SK-N-SH treated with all-trans-retinoic acid at 6 μM for 48 hours (cell line): ENCODE results near the gene ARMC7.
"Not testable (repeated sequence)": the region's sequence is repeated elsewhere in the genome, so short reads cannot be mapped to it uniquely, and the experiment has no call there.

ENCODE experiments used
- ATAC-seq: fragments of 200-7000 bp; cut with Tn5 transposase; 3 replicates; pipeline ENCODE4 v1.9.1; 2020; ENCODE audit warnings: mild to moderate bottlenecking, moderate library complexity
- ARNTL ChIP-seq: fragments of 450-650 bp; formaldehyde crosslinking; IDR thresholded peaks from 2 replicates; pipeline ENCODE4 v1.5.0; 2020; ENCODE audit warnings: low read depth, mild to moderate bottlenecking, moderate library complexity, borderline replicate concordance
- BACH2 ChIP-seq: fragments of 250-450 bp; sonication (Bioruptor Pico); IDR thresholded peaks from 2 replicates; pipeline ENCODE4 v1.9.0; 2021; ENCODE audit warnings: mild to moderate bottlenecking, borderline replicate concordance
- CREB5 ChIP-seq: fragments of 250-450 bp; sonication (Bioruptor Pico); IDR thresholded peaks from 2 replicates; pipeline ENCODE4 v1.5.1; 2020; ENCODE audit warnings: low read depth, mild to moderate bottlenecking, moderate library complexity
- ESRRG ChIP-seq: fragments of 250-450 bp; sonication (Bioruptor Pico); IDR thresholded peaks from 2 replicates; pipeline ENCODE4 v1.6.1; 2021; ENCODE audit warnings: mild to moderate bottlenecking
- GLIS3 ChIP-seq: fragments of 250-450 bp; sonication (Bioruptor Pico); IDR thresholded peaks from 2 replicates; pipeline ENCODE4 v1.5.0; 2020; ENCODE audit warnings: mild to moderate bottlenecking, moderate library complexity
- OSR1 ChIP-seq: fragments of 250-450 bp; sonication (Bioruptor Pico); IDR thresholded peaks from 2 replicates; pipeline ENCODE4 v1.8.0; 2022; ENCODE audit warnings: moderate library complexity, mild to moderate bottlenecking, inconsistent platforms
- PPARA ChIP-seq: fragments of 250-450 bp; sonication (Bioruptor Pico); IDR thresholded peaks from 2 replicates; pipeline ENCODE4 v1.5.0; 2020; ENCODE audit warnings: mild to moderate bottlenecking, borderline replicate concordance
- RARB ChIP-seq: fragments of 250-450 bp; sonication (Bioruptor Pico); IDR thresholded peaks from 2 replicates; pipeline ENCODE4 v1.8.0; 2021; ENCODE audit warnings: mild to moderate bottlenecking, moderate library complexity
- SNAI2 ChIP-seq: fragments of 250-450 bp; sonication (Bioruptor Pico); IDR thresholded peaks from 2 replicates; pipeline ENCODE4 v1.5.0; 2020; ENCODE audit warnings: mild to moderate bottlenecking, moderate library complexity
- TCF4 ChIP-seq: fragments of 250-450 bp; sonication (Bioruptor Pico); IDR thresholded peaks from 2 replicates; pipeline ENCODE4 v1.8.0; 2021; ENCODE audit warnings: mild to moderate bottlenecking, moderate library complexity, borderline replicate concordance
- TOX ChIP-seq: fragments of 250-450 bp; sonication (Bioruptor Pico); IDR thresholded peaks from 2 replicates; pipeline ENCODE4 v1.8.0; 2021; ENCODE audit warnings: mild to moderate bottlenecking, moderate library complexity, borderline replicate concordance
- ZFP3 ChIP-seq: fragments of 250-450 bp; sonication (Bioruptor Pico); IDR thresholded peaks from 2 replicates; pipeline ENCODE4 v1.5.0; 2020; ENCODE audit warnings: mild to moderate bottlenecking, moderate library complexity
- ZNF565 ChIP-seq: fragments of 450-650 bp; formaldehyde crosslinking; conservative IDR thresholded peaks from 2 replicates; pipeline ENCODE4 v1.5.0; 2020; ENCODE audit warnings: low read depth, mild to moderate bottlenecking, moderate library complexity
- ZNF70 ChIP-seq: fragments of 450-650 bp; formaldehyde crosslinking; IDR thresholded peaks from 2 replicates; pipeline ENCODE4 v1.5.0; 2020; ENCODE audit warnings: mild to moderate bottlenecking, moderate library complexity
- ZNF8 ChIP-seq: fragments of 450-650 bp; formaldehyde crosslinking; IDR thresholded peaks from 2 replicates; pipeline ENCODE4 v1.5.0; 2020; ENCODE audit warnings: mild to moderate bottlenecking, moderate library complexity
- TF ChIP-seq, protein P1 (sequence below): fragments of 250-450 bp; sonication (Bioruptor Pico); IDR thresholded peaks from 2 replicates; pipeline ENCODE4 v1.5.1; 2021; ENCODE audit warnings: mild to moderate bottlenecking, moderate library complexity
- TF ChIP-seq, protein P2 (sequence below): fragments of 250-450 bp; sonication (Bioruptor Pico); IDR thresholded peaks from 2 replicates; pipeline ENCODE4 v1.8.0; 2020; ENCODE audit warnings: mild to moderate bottlenecking, moderate library complexity, borderline replicate concordance

ARMC7 gene

GRCh38 chr17:75126954-75127353 is 17.2 kb downstream of the ARMC7 start:
- no peak for TF ChIP-seq PPARA (CRISPR knock-in tag)
- TF ChIP-seq ESRRG (CRISPR knock-in tag) = no peak
- no peak for TF ChIP-seq SNAI2 (CRISPR knock-in tag)
- TF ChIP-seq ZFP3 (CRISPR knock-in tag) = no peak
- no peak for TF ChIP-seq ARNTL
- no peak for TF ChIP-seq ZNF565 (CRISPR knock-in tag)
- no peak for TF ChIP-seq TOX (CRISPR knock-in tag)
- TF ChIP-seq, all 23 proteins: peak for 0
- ATAC-seq = no peak

DNA sequence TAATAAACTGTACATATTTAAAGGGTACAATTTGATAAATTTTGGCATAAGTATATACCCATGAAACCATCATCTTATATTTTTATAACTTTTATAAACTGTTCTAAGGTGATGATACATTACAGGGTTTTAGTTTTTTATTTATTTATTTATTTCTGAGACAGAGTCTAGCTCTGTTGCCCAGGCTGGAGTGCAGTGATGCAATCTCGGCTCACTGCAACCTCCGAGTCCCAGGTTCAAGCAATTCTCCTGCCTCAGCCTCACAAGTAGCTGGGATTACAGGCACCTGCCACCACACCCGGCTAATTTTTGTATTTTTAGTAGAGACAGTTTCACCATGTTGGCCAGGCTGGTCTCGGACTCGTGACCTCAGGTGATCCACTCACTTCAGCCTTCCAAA is 18.2 kb downstream of the ARMC7 start:
- not testable (repeated sequence) for ATAC-seq

DNA sequence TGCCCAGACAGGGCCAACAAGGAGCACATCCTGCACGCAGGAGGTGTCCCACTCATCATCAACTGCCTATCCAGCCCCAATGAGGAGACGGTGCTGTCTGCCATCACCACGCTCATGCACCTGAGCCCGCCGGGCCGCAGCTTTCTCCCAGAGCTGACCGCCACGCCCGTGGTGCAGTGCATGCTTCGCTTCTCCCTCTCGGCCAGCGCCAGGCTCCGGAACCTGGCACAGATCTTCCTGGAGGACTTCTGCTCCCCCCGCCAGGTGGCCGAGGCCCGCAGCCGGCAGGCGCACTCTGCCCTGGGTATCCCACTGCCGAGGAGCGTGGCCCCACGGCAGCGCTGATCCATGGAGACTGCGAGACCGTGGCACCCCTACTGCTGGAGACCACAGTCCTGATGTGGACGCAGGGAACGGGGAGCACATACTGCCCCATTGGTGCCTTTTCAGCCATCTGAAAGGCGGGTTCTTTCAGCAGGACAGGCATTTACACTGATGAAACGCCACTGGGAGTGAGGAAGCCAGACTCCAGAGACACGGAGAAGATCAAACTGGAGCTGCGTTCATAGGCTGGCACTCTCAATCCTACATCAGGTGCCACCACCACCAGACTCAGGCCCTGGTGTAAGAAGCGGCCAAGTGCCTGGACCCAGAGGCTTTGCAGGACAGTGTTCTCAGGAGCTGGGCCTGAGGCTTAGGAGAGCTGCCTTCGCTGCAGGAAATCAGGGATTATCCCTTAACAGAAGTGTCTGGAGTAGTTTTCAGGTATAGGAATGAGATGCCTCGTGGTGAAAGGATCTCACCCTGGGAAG is 19.1 kb downstream of the ARMC7 start:
- no peak for ATAC-seq
- TF ChIP-seq ZFP3 (CRISPR knock-in tag) = no peak
- no peak for TF ChIP-seq TCF4 (CRISPR knock-in tag)
- no peak for TF ChIP-seq ZNF70 (CRISPR knock-in tag)
- TF ChIP-seq SNAI2 (CRISPR knock-in tag) = no peak
- TF ChIP-seq RARB (CRISPR knock-in tag) = no peak
- no peak for TF ChIP-seq BACH2
- no peak for TF ChIP-seq CREB5 (CRISPR knock-in tag)
- TF ChIP-seq ARNTL = no peak
- TF ChIP-seq, protein P1, sequence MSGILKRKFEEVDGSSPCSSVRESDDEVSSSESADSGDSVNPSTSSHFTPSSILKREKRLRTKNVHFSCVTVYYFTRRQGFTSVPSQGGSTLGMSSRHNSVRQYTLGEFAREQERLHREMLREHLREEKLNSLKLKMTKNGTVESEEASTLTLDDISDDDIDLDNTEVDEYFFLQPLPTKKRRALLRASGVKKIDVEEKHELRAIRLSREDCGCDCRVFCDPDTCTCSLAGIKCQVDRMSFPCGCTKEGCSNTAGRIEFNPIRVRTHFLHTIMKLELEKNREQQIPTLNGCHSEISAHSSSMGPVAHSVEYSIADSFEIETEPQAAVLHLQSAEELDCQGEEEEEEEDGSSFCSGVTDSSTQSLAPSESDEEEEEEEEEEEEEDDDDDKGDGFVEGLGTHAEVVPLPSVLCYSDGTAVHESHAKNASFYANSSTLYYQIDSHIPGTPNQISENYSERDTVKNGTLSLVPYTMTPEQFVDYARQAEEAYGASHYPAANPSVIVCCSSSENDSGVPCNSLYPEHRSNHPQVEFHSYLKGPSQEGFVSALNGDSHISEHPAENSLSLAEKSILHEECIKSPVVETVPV (CRISPR knock-in tag) = no peak
- no peak for TF ChIP-seq OSR1 (CRISPR knock-in tag)
- no peak for TF ChIP-seq PPARA (CRISPR knock-in tag)
- TF ChIP-seq, protein P2, sequence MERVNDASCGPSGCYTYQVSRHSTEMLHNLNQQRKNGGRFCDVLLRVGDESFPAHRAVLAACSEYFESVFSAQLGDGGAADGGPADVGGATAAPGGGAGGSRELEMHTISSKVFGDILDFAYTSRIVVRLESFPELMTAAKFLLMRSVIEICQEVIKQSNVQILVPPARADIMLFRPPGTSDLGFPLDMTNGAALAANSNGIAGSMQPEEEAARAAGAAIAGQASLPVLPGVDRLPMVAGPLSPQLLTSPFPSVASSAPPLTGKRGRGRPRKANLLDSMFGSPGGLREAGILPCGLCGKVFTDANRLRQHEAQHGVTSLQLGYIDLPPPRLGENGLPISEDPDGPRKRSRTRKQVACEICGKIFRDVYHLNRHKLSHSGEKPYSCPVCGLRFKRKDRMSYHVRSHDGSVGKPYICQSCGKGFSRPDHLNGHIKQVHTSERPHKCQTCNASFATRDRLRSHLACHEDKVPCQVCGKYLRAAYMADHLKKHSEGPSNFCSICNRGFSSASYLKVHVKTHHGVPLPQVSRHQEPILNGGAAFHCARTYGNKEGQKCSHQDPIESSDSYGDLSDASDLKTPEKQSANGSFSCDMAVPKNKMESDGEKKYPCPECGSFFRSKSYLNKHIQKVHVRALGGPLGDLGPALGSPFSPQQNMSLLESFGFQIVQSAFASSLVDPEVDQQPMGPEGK (CRISPR knock-in tag) = no peak
- TF ChIP-seq ZNF8 (CRISPR knock-in tag) = no peak
- TF ChIP-seq, all 23 proteins: peak for 0

DNA sequence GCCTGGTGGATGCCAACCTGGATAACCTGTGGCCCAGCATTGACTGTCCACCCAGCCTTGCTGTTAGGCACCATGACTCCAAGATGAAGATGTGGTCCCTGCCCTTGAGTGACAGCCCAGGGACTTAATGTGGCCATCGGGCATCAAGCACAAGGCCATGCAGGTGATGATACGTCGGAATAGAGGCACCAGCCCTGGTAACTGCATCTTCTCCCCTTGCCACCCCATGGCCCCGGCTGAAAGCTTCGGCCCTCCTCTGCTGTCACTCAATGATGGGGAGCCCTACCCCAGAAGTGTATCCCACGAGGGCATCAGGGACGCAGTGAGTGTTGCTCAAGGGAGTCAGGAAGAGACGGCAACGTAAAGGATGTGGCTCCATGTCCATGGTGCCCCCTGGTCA is 19.8 kb downstream of the ARMC7 start:
- no peak for ATAC-seq
- TF ChIP-seq OSR1 (CRISPR knock-in tag) = no peak

GRCh38 chr17:75130059-75130631 is 20.4 kb downstream of the ARMC7 start:
- no peak; the same call in 1 of the 2 replicates for TF ChIP-seq GLIS3
- TF ChIP-seq, protein P1 (CRISPR knock-in tag) = no peak
- TF ChIP-seq ZNF70 (CRISPR knock-in tag) = no peak
- TF ChIP-seq, protein P2 (CRISPR knock-in tag) = no peak
- TF ChIP-seq BACH2 = no peak
- no peak for TF ChIP-seq OSR1 (CRISPR knock-in tag)
- TF ChIP-seq TCF4 (CRISPR knock-in tag) = no peak
- no peak for TF ChIP-seq CREB5 (CRISPR knock-in tag)
- no peak for TF ChIP-seq ZNF8 (CRISPR knock-in tag)
- TF ChIP-seq, all 23 proteins: peak for 0
- no peak for ATAC-seq
